Lower leg skin (tissue), 3 donors: ENCODE data around the gene RENBP.

Experiments
- CTCF ChIP-seq, 3 donors: fragments of 450-650 bp; IDR thresholded peaks; one replicate each; pipeline ENCODE4 v1.5.1; 2016; ENCODE audit warnings: antibody characterized with exemption in 3 of 3, mild to moderate bottlenecking in 3 of 3, moderate library complexity in 2 of 3
- POLR2A ChIP-seq, 2 donors: fragments of 450-650 bp; IDR thresholded peaks; one replicate each; pipeline ENCODE4 v1.6.1; 2016 to 2017; ENCODE audit warnings: antibody characterized with exemption in 2 of 2, mild to moderate bottlenecking in 1 of 2, moderate library complexity in 1 of 2

DNA sequence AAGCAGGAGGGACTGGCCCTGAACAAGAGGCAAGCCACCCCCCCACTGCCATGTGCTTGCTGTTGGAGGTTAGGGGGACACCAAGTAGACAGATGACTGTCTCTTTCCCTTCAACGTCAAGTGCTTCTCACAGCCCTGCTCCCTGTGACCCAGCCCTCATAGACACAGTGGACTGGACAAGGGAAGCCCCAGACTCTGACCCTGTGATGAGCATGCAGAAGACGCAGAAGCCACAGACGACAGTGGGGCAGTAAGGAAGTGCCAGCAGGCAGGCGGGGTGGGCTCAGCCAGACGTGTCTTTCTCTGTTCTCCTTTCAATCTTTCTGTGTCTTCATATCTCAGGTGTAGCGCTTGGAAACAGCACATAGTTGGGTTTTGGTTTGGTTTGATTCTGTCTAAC is 56.1 kb downstream of the RENBP start:
- TF ChIP-seq CTCF (IDR thresholded peaks at IDR 0.05), result no peak
- no peak for TF ChIP-seq POLR2A (IDR thresholded peaks at IDR 0.05)
